ENCODE results near the gene TMEM266. TPM values are rescaled to one million over a fixed set of nuclear protein-coding genes. Genes with fewer than 3 reads are reported as not detected.

TMEM266 gene
- total RNA-seq, 1 experiment from 2014 or later = not detected

DNA sequence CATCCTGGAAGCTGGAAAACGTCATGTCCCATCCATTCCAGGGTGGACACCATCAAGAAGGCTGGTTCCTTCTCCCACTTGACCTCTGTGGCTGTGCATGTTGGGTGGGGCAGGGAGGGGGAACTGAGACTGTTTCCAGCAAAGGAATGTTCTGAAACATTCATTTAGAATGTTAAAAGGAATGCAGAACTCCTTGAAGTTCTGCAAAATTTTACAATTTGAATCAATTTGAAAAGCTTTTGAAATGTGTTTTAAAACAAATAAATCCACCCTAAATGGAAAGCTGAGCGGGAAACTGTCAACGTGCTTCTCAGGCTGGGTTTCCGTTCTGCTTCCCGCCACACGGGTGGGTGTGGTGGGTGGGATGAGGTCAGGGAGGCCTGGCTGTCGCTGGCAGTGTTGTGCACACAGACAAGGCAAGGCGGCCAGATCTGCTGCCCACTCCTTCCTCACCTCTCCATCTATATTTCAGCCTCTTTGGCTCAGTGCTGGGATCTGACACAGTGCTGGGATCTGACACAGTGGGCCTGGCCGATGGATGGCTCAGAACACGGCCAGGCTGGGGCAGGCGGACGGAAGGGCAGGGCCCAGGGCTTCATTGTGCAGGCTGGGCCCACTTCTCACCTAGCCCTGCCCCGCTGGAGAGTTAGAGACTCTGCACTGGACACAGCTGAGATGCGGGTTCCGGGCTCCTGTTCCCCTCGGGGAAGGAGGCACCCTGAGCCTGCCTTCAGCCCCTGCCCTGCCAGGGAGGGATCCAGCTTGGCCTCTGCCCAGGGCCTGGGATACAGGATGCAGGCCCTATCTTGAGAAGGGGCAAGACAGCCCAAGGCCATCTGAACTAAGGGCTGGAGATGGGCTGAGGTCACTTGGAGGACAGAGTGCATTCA is 110.4 kb downstream of the TMEM266 start:
- H3K79me2 ChIP-seq (ENCODE audit: low read length) = no peaks in the 10 kb centered on the region
- no peak overlapping the region for H3K4me3 ChIP-seq (ENCODE audit: low read length)
- H3K9ac ChIP-seq (ENCODE audit: low read length) = no peak overlapping the region
- intact Hi-C loops (cut with micrococcal nuclease) = no loop called here
- H2AFZ ChIP-seq (ENCODE audit: low read length) = no peak overlapping the region
- ATAC-seq (no peak), DNase-seq (no peak)
- H3K4me1 ChIP-seq (ENCODE audit: insufficient read depth, low read length) = no peaks in the 10 kb centered on the region
- H3K4me2 ChIP-seq (ENCODE audit: low read length) = no peak overlapping the region
- H3K27ac ChIP-seq (ENCODE audit: low read length) = no peak overlapping the region
- no peaks in the 10 kb centered on the region for H4K20me1 ChIP-seq (ENCODE audit: low read length)
- no peaks in the 10 kb centered on the region for H3K9me3 ChIP-seq (ENCODE audit: low read length)
- H3K9me2 ChIP-seq (replicated peaks; ENCODE audit: low read length) = no peaks in the 10 kb centered on the region
- no TSS peak for BruUV-seq (replicated peaks)
- no peaks in the 10 kb centered on the region for H3K27me3 ChIP-seq (ENCODE audit: low read length)
- ChIA-PET POLR2A (ENCODE audit: unreplicated experiment) (interaction anchor here (0.6 kb wide), 1 partner anchor 800 kb away, joined by 4 read pairs; no protein-coding TSS in a partner anchor), CTCF (no interaction called here)
- H3K36me3 ChIP-seq (ENCODE audit: low read depth, low read length) = no peaks in the 10 kb centered on the region
- TF ChIP-seq EZH2phosphoT487 (IDR thresholded peaks at IDR 0.05; ENCODE audit: borderline replicate concordance, low read length) = no peak
- TF ChIP-seq EZH2 (IDR thresholded peaks at IDR 0.05; ENCODE audit: low read length, unreplicated experiment) = no peak
- TF ChIP-seq CTCF (conservative IDR thresholded peaks at IDR 0.05; ENCODE audit: low read depth, low read length) = no peak
- no peaks in the 10 kb centered on the region for H3F3A ChIP-seq (ENCODE audit: low read length, unreplicated experiment)

DNA sequence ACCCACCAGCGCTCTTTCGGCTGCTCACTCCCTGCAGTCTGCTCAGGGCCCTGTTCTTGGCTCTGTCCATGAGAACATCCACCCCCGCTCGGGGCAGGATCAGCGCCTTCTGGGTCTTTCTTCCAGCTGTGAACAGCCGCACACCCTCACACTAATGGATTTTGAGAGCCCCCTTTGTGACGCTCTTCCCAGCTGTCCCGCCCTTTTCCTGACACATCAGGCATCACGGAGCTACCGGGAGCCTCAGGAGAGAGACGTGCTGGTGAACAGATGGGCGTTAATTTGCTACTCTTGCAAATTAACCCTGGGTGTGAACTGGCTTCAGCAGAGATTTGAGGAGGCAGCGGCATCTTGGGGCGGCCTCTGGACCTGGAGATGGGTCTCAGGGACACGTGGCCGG is 113.0 kb downstream of the TMEM266 start:
- Histone ChIP-seq H3K27me3 (ENCODE audit: low read length) (no peaks in the 10 kb centered on the region), H2AFZ (ENCODE audit: low read length) (no peak overlapping the region), H3K4me1 (ENCODE audit: insufficient read depth, low read length) (no peaks in the 10 kb centered on the region), H3K27ac (ENCODE audit: low read length) (no peak overlapping the region), H3K79me2 (ENCODE audit: low read length) (no peaks in the 10 kb centered on the region), H3K4me3 (ENCODE audit: low read length) (no peak overlapping the region), H3K4me2 (ENCODE audit: low read length) (no peak overlapping the region), H3F3A (ENCODE audit: low read length, unreplicated experiment) (no peaks in the 10 kb centered on the region), H3K9me2 (replicated peaks; ENCODE audit: low read length) (no peaks in the 10 kb centered on the region), H3K9me3 (ENCODE audit: low read length) (no peaks in the 10 kb centered on the region), H3K36me3 (ENCODE audit: low read depth, low read length) (no peaks in the 10 kb centered on the region), H4K20me1 (ENCODE audit: low read length) (no peaks in the 10 kb centered on the region), H3K9ac (ENCODE audit: low read length) (no peak overlapping the region)
- ChIA-PET POLR2A (ENCODE audit: unreplicated experiment) (no interaction called here), CTCF (no interaction called here)
- TF ChIP-seq CTCF (conservative IDR thresholded peaks at IDR 0.05; ENCODE audit: low read depth, low read length) (no peak), EZH2phosphoT487 (IDR thresholded peaks at IDR 0.05; ENCODE audit: borderline replicate concordance, low read length) (no peak), EZH2 (IDR thresholded peaks at IDR 0.05; ENCODE audit: low read length, unreplicated experiment) (no peak)
- DNase-seq = no peak
- intact Hi-C loops (cut with micrococcal nuclease) = no loop called here
- no peak for ATAC-seq
- BruUV-seq (replicated peaks) = no TSS peak

DNA sequence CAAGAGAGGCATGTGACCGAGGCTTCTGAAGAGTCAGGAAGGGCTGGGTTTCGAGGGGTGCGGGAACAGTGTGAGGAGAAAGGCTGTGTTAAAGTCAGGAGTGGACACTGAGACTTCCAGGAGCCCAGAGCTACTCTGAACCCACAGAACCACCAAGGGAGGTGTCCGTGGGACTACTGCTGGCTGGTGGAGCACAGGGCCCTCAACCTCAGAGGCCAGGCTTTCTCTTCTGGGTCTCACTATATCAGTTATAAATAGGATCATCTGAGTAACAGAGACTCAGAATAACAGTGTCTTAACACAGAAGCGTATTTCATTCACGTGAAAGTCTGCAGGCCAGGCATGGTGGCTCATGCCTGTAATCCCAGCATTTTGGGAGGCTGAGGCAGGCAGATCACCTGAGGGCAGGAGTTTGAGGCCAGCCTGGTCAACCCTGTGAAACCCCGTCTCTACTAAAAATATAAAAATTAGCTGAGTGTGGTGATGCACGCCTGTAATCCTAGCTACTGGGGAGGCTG is 113.6 kb downstream of the TMEM266 start:
- no peaks in the 10 kb centered on the region for H3K27me3 ChIP-seq (ENCODE audit: low read length)
- no peaks in the 10 kb centered on the region for H3K4me1 ChIP-seq (ENCODE audit: insufficient read depth, low read length)
- TF ChIP-seq EZH2phosphoT487 (IDR thresholded peaks at IDR 0.05; ENCODE audit: borderline replicate concordance, low read length) (no peak), CTCF (conservative IDR thresholded peaks at IDR 0.05; ENCODE audit: low read depth, low read length) (no peak), EZH2 (IDR thresholded peaks at IDR 0.05; ENCODE audit: low read length, unreplicated experiment) (no peak)
- ChIA-PET POLR2A (ENCODE audit: unreplicated experiment) (no interaction called here), CTCF (no interaction called here)
- no peaks in the 10 kb centered on the region for H3K36me3 ChIP-seq (ENCODE audit: low read depth, low read length)
- no peak for ATAC-seq
- H3K9me2 ChIP-seq (replicated peaks; ENCODE audit: low read length) = no peaks in the 10 kb centered on the region
- no peaks in the 10 kb centered on the region for H3K9me3 ChIP-seq (ENCODE audit: low read length)
- H2AFZ ChIP-seq (ENCODE audit: low read length) = no peak overlapping the region
- BruUV-seq (replicated peaks) = no TSS peak
- H3K79me2 ChIP-seq (ENCODE audit: low read length) = no peaks in the 10 kb centered on the region
- no peak overlapping the region for H3K4me3 ChIP-seq (ENCODE audit: low read length)
- no peak overlapping the region for H3K9ac ChIP-seq (ENCODE audit: low read length)
- DNase-seq = no peak
- no peaks in the 10 kb centered on the region for H3F3A ChIP-seq (ENCODE audit: low read length, unreplicated experiment)
- H3K27ac ChIP-seq (ENCODE audit: low read length) = no peak overlapping the region
- H3K4me2 ChIP-seq (ENCODE audit: low read length) = no peak overlapping the region
- H4K20me1 ChIP-seq (ENCODE audit: low read length) = no peaks in the 10 kb centered on the region
- intact Hi-C loops (cut with micrococcal nuclease) = no loop called here
